Activated T-cell treated with anti-CD3 and anti-CD28 coated beads, Interleukin-2, amount 50 U/mL, for 4 hours (primary cell): ENCODE results near the gene RIPPLY2. TPM values are rescaled to one million over a fixed set of nuclear protein-coding genes. Genes with fewer than 3 reads are reported as not detected.
"Not testable (repeated sequence)": the region's sequence is repeated elsewhere in the genome, so short reads cannot be mapped to it uniquely, and the experiment has no call there.

ENCODE experiments used
- ATAC-seq, 2 donors: fragments of 200-7000 bp; cut with Tn5 transposase; one replicate each; pipeline ENCODE4 v1.10.0; 2021
- DNase-seq: peaks from one replicate; pipeline ENCODE4 v3.0.0-alpha.2; 2020
- H3K27me3 Mint-ChIP-seq: one replicate; pipeline ENCODE4 v1.8.0; 2021; ENCODE audit warnings: low read depth, mixed read lengths
- H3K36me3 Mint-ChIP-seq: one replicate; pipeline ENCODE4 v1.8.0; 2022; ENCODE audit warnings: mixed read lengths; ENCODE audit not compliant: insufficient read depth
- H3K4me1 Mint-ChIP-seq: one replicate; pipeline ENCODE4 v1.8.0; 2021; ENCODE audit warnings: low read depth, mixed read lengths
- H3K4me3 Mint-ChIP-seq: one replicate; pipeline ENCODE4 v1.8.0; 2021; ENCODE audit warnings: mild to moderate bottlenecking, moderate library complexity, mixed read lengths
- H3K9me3 Mint-ChIP-seq: one replicate; pipeline ENCODE4 v1.8.0; 2021; ENCODE audit warnings: mixed read lengths
- total RNA-seq, 3 donors: library from RNA; stranded (reverse); gene quantifications; one replicate each; pipeline ENCODE4 v1.2.1, GENCODE V29; 2021

RIPPLY2 gene, protein sequence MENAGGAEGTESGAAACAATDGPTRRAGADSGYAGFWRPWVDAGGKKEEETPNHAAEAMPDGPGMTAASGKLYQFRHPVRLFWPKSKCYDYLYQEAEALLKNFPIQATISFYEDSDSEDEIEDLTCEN
- total RNA-seq: not detected

DNA sequence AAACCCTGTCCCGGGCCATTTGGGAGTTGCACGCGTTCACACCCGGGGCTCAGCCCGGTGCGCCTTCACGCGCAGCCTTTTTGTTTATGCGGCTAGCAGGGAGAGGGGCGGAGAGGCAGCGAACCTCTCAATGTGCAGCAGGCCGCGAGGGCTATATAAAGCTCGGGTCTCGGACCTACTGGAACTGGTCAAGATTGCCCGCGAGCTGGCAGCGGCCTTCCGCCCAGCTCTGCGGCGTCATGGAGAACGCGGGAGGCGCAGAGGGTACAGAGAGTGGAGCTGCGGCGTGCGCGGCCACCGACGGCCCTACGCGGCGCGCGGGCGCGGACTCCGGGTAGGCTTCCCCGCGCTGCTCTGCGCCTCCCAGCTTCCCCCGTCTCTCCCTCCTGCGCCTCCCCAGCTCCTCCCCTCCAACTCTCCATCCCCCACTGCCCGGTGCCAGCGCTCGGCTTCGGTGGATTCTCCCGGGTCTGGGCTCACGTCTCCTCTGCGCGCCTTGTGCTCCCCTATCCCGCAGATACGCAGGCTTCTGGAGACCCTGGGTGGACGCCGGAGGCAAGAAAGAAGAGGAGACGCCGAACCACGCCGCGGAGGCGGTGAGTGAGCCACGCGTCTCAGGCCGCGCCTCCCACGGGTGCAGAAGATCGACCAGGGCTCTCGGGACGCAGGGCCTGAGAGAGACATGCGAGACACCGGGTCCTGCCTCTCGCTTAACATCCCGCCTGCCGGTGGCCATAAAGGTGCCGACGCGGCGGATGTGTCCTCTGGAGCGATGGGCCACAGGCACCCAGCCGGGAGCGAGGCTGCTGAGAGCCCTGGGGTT lies at the start of gene RIPPLY2:
Gene RIPPLY2 (plus strand): TSS at position 183 of the 823 bp plus-strand sequence. CDS start 57 bp downstream, at position 240.
- no peak for DNase-seq
- ATAC-seq: peak; percentile 71 to 77
- Mint-ChIP-seq H3K9me3 (no peaks in the 10 kb centered on the region), H3K4me3 (peak within 1 kb of the TSS; percentile 63), H3K4me1 (peaks cover 8% of the 10 kb centered on the region), H3K36me3 (no peaks in the 10 kb centered on the region), H3K27me3 (peaks cover 62% of the 10 kb centered on the region)

DNA sequence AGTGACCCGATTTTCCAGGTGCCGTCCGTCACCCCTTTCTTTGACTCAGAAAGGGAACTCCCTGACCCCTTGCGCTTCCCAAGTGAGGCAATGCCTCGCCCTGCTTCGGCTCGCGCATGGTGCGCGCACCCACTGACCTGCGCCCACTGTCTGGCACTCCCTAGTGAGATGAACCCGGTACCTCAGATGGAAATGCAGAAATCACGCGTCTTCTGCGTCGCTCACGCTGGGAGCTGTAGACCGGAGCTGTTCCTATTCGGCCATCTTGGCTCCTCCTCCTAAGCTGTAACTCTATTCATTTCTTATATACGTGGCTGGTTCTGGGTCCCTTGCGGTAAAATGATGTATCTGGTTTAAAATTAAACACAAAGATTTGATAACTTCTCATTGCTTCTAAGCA lies 49.7 kb upstream of the RIPPLY2 start:
- not testable (repeated sequence) for ATAC-seq, H3K4me3 Mint-ChIP-seq, H3K9me3 Mint-ChIP-seq, H3K4me1 Mint-ChIP-seq, DNase-seq, H3K36me3 Mint-ChIP-seq, H3K27me3 Mint-ChIP-seq

DNA sequence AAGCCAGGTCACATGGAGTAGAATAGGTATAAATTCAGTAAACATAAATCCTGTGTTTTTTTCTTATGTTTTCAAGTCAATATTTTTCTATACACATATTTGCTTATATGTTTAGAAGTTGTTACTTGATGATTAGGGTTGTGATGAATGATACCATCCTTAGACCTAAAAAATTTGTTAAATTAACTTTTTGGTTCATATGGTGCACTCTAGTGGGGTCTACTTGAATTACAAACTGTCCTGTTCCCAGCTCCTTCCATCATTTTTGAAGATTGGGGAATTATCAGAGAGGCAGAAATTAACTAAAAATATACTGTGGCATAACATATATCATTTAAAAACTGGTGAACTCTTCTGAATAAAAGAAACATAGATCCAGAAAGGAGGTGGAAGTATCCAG lies 48.3 kb upstream of the RIPPLY2 start:
- H3K27me3 Mint-ChIP-seq: peaks cover 9% of the 10 kb centered on the region
- ATAC-seq (no peak), DNase-seq (no peak)
- no peaks in the 10 kb centered on the region for H3K4me1 Mint-ChIP-seq
- H3K9me3 Mint-ChIP-seq: peaks cover 4% of the 10 kb centered on the region
- H3K36me3 Mint-ChIP-seq: no peaks in the 10 kb centered on the region
- no peak overlapping the region for H3K4me3 Mint-ChIP-seq

DNA sequence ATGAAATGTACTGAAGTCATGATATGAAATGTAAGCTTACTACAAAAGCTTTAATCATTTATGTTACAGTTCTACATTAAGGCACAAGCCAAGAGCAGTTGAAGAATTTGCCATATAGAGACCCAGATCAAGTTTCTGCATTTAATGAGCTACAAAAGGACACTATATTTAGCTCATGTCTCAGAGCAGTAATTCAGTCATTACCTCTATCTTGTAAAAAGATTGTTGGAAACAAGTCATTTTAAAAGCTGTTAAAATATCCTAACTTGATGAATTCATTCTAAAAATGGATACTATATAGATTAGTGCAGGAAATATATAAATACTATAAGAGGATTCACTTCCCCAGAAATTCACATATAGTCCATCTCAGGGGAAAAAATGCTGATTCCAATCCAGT lies 45.2 kb upstream of the RIPPLY2 start:
- DNase-seq (no peak), ATAC-seq (no peak)
- Mint-ChIP-seq H3K4me1 (no peaks in the 10 kb centered on the region), H3K36me3 (no peaks in the 10 kb centered on the region), H3K4me3 (no peak overlapping the region), H3K9me3 (peaks cover 4% of the 10 kb centered on the region), H3K27me3 (peaks cover 9% of the 10 kb centered on the region)

DNA sequence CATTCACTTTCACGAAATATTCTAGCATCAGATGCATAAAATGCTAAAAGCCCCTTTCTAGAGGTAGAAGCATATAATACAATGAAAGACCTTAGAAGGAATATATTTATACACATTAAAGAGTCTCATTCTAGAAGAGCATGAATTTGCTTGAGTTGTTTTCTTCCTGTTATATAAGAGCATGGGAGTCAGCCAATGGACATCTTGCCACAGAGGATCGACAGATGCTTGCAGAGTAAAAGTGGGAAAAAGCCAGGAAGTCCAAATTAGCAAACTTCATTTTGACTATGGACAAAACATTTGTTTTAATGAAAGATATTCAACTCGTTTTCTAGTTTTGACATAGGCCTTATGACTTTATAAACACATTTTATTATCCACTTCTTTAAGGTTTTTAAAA lies 44.2 kb upstream of the RIPPLY2 start:
- ATAC-seq (no peak), DNase-seq (no peak)
- no peak overlapping the region for H3K4me3 Mint-ChIP-seq
- H3K27me3 Mint-ChIP-seq: peaks cover 5% of the 10 kb centered on the region
- H3K9me3 Mint-ChIP-seq: peaks cover 4% of the 10 kb centered on the region
- no peaks in the 10 kb centered on the region for H3K4me1 Mint-ChIP-seq
- no peaks in the 10 kb centered on the region for H3K36me3 Mint-ChIP-seq

DNA sequence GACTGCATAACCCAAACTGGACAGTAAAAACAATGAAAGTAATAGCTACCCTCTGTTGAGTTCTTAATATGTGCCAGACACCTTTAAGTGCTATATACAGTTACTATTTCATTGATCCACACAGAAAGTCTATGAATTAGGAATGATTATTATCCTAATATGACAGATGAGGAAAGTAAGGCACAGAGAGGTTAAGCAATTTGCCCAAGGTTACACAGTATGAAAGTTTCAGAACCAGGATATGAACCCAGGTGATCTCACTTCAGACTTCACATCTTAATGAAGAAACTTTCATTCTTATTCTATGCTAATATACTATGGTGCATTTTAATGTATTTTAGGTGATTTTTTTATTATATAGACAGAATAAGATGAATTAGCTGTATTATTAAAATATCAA lies 40.6 kb upstream of the RIPPLY2 start:
- no peak for DNase-seq
- Mint-ChIP-seq H3K27me3 (no peaks in the 10 kb centered on the region), H3K4me3 (no peak overlapping the region), H3K4me1 (no peaks in the 10 kb centered on the region), H3K9me3 (no peaks in the 10 kb centered on the region), H3K36me3 (no peaks in the 10 kb centered on the region)
- no peak for ATAC-seq

DNA sequence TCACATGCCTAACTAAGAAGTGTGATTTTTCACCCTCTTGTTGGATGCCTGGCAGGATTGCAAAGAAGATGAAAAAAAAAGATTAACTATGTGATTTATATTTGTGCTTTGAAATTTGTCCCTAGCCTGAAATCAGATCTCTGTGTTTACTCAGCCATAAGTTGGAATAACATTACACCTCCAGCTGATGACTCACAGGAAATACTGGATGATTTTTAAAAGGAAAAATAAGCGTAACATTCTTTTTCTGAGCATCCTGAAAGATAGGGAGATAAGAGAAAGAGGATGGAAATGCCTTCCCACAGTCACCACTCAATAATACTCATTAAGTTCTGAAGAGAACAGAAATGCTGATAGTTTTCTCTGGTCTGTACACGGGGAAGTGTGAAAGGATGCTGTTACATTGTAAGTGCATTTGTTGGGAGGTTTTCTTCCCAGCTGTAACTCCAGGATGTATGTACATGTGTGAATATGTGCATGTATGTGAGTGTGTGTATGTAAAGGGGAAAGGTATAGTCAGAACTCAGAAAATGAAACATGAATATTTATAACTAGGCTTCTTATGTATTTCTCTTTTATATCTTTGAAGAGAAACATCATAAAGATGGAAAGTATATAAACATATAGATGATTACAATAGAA lies 37.4 kb upstream of the RIPPLY2 start:
- DNase-seq: no peak
- H3K36me3 Mint-ChIP-seq: no peaks in the 10 kb centered on the region
- ATAC-seq: no peak
- H3K27me3 Mint-ChIP-seq: no peaks in the 10 kb centered on the region
- no peak overlapping the region for H3K4me3 Mint-ChIP-seq
- no peaks in the 10 kb centered on the region for H3K4me1 Mint-ChIP-seq
- no peaks in the 10 kb centered on the region for H3K9me3 Mint-ChIP-seq

DNA sequence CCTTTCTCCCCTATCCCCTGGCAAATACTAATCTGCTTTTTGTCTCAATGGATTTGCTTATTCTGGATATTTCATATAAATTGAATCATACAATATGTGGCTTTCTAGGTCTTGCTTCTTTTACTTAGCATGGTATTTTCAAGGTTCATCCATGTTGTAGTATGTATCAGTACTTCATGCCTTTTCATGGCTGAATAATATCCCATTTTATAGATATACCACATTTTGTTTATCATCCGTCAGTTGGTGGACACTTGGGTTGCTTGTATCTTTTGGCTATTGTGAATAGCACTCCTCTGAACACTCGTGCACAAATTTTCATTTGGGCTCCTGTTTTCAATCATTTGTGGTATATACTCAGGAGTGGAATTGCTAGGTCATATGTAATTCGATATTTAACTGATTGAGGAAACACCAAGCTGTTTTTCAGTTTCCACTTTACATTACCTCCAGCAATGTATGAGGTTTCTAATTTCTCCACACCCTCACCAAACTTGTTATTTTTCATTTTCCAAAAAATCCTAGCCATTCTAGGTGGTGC lies 30.5 kb upstream of the RIPPLY2 start:
- Mint-ChIP-seq H3K36me3 (no peaks in the 10 kb centered on the region), H3K4me1 (no peaks in the 10 kb centered on the region), H3K9me3 (no peaks in the 10 kb centered on the region), H3K27me3 (peaks cover 4% of the 10 kb centered on the region), H3K4me3 (no peak overlapping the region)
- ATAC-seq (no peak), DNase-seq (no peak)

DNA sequence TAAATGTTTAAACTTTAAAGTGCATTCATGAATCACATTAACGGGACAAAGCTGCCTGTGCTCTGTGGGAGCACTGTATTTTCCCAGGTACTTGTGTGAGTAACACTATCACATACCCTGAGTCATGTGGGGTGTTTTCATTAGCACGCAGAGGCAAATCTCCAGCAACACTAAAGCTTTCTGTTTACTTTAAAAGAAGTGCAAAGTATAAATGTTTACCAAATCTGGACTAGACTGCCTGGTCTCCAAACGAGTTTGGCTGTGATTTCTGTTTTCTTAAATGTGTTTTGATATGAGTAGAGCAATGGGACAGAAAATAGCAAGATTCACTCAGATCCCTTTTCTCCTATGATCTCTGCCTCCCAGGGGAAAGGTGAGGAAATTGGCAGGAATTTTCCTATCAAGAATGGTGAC lies 28.8 kb upstream of the RIPPLY2 start:
- Mint-ChIP-seq H3K36me3 (no peaks in the 10 kb centered on the region), H3K27me3 (peaks cover 4% of the 10 kb centered on the region), H3K4me1 (no peaks in the 10 kb centered on the region), H3K4me3 (no peak overlapping the region), H3K9me3 (no peaks in the 10 kb centered on the region)
- no peak for ATAC-seq
- no peak for DNase-seq

DNA sequence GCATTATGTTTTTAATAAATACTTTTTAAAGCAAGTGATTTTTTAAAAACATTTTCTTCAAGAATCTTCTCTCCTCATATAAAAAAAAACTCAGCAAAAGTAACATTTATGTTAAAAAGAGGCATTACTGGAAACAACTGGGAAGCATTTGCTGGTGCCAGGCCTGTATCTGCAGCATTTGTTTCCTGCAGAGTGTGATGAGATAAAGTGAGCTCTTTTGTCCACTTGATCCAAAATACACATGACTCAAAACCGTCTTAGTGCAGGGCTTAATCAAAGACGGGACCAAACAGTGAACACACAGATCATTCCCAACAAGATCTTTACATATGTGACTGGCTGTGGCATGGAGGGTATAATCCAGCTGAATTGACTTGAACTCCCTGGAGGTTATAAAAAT lies 28.3 kb upstream of the RIPPLY2 start:
- H3K9me3 Mint-ChIP-seq: no peaks in the 10 kb centered on the region
- H3K4me3 Mint-ChIP-seq: no peak overlapping the region
- no peaks in the 10 kb centered on the region for H3K36me3 Mint-ChIP-seq
- H3K4me1 Mint-ChIP-seq: no peaks in the 10 kb centered on the region
- H3K27me3 Mint-ChIP-seq: peaks cover 4% of the 10 kb centered on the region
- DNase-seq (no peak), ATAC-seq (no peak)

DNA sequence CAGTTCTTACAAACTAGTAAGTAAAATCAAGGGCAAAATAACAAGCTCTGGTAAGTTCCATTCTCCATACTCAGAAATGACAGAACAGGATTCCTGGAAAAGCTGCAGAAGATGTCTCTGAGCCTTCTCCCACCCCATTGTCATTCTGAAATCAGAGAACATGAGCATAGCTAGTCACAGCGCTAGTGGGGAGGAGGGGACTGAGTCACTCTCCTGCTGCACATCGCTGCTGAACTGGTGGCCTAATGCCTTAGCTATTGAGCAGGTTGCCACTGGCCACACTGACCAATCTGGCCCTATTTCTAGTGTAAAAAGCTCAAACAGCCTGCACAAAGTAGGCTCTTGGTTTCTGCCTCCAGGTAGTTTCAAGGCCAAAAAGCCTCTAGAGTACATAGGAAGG lies 26.1 kb upstream of the RIPPLY2 start:
- Mint-ChIP-seq H3K4me3 (no peak overlapping the region), H3K27me3 (peaks cover 6% of the 10 kb centered on the region), H3K9me3 (no peaks in the 10 kb centered on the region), H3K36me3 (no peaks in the 10 kb centered on the region), H3K4me1 (no peaks in the 10 kb centered on the region)
- DNase-seq (no peak), ATAC-seq (no peak)

DNA sequence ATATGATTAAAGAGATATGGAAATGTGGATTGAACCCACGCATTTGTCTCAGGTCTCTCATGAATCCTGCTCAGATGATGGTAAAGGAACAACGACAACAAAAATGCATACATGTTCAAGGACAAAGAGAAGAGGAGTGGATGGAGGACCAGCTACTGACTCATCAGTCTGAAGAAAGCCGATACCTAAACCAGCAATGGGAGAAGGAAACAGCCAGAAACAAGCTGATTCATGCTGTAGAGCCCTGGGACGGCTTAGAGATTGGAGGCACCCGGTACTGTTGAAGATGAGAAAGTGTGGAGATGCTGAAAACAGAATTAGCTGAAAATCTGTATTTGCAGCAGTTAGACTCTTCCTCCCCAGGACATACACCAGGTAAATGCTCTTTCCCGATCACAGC lies 14.4 kb upstream of the RIPPLY2 start:
- ATAC-seq: no peak
- no peak for DNase-seq
- H3K4me3 Mint-ChIP-seq: no peak overlapping the region
- H3K27me3 Mint-ChIP-seq: peaks cover 8% of the 10 kb centered on the region
- H3K36me3 Mint-ChIP-seq: no peaks in the 10 kb centered on the region
- H3K9me3 Mint-ChIP-seq: peaks cover 18% of the 10 kb centered on the region
- H3K4me1 Mint-ChIP-seq: no peaks in the 10 kb centered on the region

DNA sequence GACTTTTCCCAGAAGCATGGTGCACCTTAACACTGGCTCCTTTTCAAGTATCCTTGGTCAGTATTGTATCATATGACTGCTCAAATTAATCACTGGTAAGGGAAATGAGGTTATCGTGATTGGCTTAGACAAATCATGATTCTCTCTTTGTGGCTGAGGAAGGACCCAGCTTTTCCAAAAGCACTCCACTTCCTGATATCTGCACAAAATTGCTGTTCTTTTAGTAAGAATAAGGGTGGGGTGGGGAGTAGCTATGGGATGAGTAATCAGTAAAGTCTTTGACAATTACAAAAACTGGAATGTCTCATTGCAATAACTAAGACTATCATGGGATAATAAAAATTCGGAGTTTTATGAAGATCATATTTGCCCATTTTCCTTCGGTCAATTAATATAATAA lies 9.0 kb upstream of the RIPPLY2 start:
- peaks cover 9% of the 10 kb centered on the region for H3K9me3 Mint-ChIP-seq
- H3K27me3 Mint-ChIP-seq: peaks cover 11% of the 10 kb centered on the region
- no peak for DNase-seq
- no peak for ATAC-seq
- no peak overlapping the region for H3K4me3 Mint-ChIP-seq
- H3K4me1 Mint-ChIP-seq: no peaks in the 10 kb centered on the region
- no peaks in the 10 kb centered on the region for H3K36me3 Mint-ChIP-seq

DNA sequence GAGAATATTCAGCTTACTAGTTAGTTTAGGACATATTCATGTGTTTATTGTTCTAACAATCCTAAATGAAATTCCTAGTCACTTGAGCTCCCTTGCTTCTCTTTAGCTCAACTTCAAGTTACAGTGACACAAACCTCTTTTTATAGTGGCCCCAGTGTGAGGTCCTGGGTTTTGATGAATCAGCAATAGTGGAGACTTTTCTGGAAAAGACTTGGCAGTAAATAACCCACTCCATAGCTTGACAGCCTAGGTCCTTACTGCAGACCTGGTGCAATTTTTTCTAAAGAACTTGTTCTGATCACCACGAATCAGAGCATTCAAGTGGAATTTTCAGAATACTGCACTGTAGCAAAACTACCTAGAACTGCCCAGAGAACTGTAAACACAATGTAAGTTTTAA lies 6.9 kb upstream of the RIPPLY2 start:
- DNase-seq (no peak), ATAC-seq (no peak)
- Mint-ChIP-seq H3K4me1 (no peaks in the 10 kb centered on the region), H3K4me3 (no peak overlapping the region), H3K27me3 (peaks cover 30% of the 10 kb centered on the region), H3K36me3 (no peaks in the 10 kb centered on the region), H3K9me3 (peaks cover 2% of the 10 kb centered on the region)

DNA sequence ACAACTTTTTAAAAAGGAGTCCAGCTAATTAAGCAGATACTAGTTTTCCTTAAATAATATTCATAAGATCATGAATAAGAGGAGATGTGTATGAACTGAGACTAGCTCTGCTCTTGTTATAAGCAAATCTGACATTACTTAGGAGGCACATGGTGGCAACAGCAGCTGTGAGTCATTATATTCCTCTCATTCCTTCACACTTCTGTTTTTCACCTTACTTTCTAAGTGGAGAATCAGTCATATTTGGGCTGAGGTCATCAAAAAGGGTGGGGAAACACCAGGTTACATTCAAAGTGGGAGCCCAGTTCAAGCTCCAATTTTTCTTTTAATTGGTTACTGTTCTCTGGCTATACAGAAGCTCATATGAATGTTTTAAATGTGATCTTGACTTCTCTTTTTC lies 6.0 kb upstream of the RIPPLY2 start:
- DNase-seq: no peak
- H3K9me3 Mint-ChIP-seq: no peaks in the 10 kb centered on the region

More for the DNA sequence above, 6.0 kb upstream of the RIPPLY2 start:
- no peak overlapping the region for H3K4me3 Mint-ChIP-seq
- peak; percentile 38 to 40 for ATAC-seq
- peaks cover 34% of the 10 kb centered on the region for H3K27me3 Mint-ChIP-seq
- H3K36me3 Mint-ChIP-seq: no peaks in the 10 kb centered on the region
- H3K4me1 Mint-ChIP-seq: no peaks in the 10 kb centered on the region
